ENCODE data around the gene PRKAR1B. TPM values are rescaled to one million over a fixed set of nuclear protein-coding genes. Genes with fewer than 3 reads are reported as not detected.
A peak's percentile ranks its signal among the peaks of the same experiment; 100 is the strongest.

Gene PRKAR1B
- total and polyA plus RNA-seq, 7 donors, result 9.5 to 26.6 (median 11.4) TPM

DNA sequence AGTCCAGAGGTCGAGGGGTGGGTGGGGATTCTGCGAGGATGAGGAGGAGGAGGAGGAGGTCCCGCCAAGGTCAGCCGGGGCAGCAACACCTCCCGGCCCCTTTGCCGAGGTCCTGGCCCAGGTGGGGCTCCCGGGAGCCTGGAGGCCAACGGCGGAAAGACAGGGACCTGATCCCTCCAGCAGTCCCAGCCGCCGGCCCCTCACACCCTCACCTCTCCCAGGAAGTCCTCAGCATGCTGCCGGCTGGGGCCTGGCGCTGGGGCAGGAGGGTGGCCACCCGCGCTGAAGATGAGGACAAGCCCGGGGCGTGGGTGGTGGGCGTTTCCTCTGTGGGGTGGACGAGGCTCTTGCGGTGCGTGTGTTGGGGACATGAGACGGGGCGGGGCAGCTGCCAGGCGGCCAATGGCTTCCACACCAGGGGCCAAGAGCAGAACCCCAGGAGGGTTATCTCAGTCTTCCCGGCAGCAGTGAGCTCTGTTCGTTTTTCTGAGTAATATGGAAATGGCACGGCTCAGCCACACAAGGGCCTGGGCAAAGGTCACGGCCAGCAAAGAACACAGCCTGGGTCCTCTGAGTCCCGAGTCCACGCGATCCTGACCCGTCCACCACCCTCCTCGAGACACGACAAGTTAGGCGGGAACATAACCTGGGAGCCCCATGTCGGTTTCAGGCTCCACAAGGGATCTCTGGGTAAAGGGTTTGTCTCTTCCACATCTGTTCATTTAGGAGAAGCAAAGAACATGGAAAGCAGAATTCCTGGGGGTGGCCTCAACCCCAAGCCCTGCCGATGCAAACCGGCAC lies 124.5 kb downstream of the PRKAR1B start:
- intact Hi-C loops (cut with DNase I), result no loop called here
- Histone ChIP-seq H3K27ac (peak overlapping the region; percentile 58 to 77 (median 73)), H3K9me3 (no peaks in the 10 kb centered on the region), H3K4me1 (peaks cover 0 to 23% (median 15%) of the 10 kb centered on the region in 4 donors), H3K27me3 (no peaks in the 10 kb centered on the region), H3K4me3 (peak overlapping the region in 2 of 4 donors; percentile 12 to 22), H3K36me3 (peaks cover 0 to 5% (median 0%) of the 10 kb centered on the region in 4 donors)
- TF ChIP-seq EP300 (IDR thresholded peaks at IDR 0.05) (no peak), POLR2AphosphoS5 (IDR thresholded peaks at IDR 0.05) (no peak), POLR2A (IDR thresholded peaks at IDR 0.05) (no peak)
- TF ChIP-seq, protein P1, sequence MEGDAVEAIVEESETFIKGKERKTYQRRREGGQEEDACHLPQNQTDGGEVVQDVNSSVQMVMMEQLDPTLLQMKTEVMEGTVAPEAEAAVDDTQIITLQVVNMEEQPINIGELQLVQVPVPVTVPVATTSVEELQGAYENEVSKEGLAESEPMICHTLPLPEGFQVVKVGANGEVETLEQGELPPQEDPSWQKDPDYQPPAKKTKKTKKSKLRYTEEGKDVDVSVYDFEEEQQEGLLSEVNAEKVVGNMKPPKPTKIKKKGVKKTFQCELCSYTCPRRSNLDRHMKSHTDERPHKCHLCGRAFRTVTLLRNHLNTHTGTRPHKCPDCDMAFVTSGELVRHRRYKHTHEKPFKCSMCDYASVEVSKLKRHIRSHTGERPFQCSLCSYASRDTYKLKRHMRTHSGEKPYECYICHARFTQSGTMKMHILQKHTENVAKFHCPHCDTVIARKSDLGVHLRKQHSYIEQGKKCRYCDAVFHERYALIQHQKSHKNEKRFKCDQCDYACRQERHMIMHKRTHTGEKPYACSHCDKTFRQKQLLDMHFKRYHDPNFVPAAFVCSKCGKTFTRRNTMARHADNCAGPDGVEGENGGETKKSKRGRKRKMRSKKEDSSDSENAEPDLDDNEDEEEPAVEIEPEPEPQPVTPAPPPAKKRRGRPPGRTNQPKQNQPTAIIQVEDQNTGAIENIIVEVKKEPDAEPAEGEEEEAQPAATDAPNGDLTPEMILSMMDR (IDR thresholded peaks at IDR 0.05), result no peak
- 58 to 68% methylated on average over 38 of the region's 38 CpGs for WGBS, 2 donors
- DNase-seq, result peak; percentile 67

DNA sequence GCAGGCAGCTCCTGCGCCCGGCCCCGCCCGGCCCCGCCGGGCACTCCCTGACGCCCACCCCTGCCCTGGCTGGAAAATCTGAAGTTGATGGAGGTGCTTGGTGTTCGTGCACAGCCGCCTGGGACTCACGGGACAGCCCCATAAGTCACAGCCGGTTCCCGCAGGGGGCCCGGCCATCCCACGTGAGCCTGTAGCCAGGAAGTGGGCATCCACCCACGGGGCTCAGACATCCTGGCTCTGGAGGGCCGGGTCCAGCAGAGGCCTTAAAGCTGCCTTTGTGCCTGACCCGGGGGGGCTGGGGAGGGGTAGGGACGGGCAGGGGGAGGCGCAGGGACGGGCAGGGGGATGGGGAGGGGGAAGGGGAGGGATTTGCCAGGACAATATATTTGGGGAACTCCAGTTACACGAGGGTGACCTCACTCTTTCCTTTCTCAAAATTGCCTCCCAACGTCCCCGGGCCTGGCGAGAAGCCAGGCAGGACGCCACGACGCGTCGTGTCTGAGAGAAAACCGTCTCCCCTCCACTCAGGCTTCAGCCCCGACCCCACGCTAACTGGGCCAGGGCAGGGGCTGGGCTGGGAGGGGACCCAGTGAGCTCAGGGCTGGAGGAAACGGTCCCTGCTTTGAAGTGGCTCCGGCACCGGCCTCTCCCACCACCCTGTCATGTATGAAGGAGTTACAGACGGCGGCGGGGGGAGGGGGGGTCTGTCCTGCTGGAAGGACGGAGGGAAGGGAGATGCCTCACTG lies 125.3 kb downstream of the PRKAR1B start:
- intact Hi-C loops (cut with DNase I), result no loop called here
- Histone ChIP-seq H3K4me3 (peak overlapping the region in 2 of 4 donors; percentile 12 to 22), H3K27me3 (no peaks in the 10 kb centered on the region), H3K27ac (peak overlapping the region; percentile 58 to 77 (median 73)), H3K36me3 (peaks cover 0 to 5% (median 0%) of the 10 kb centered on the region in 4 donors), H3K4me1 (peaks cover 0 to 23% (median 15%) of the 10 kb centered on the region in 4 donors), H3K9me3 (no peaks in the 10 kb centered on the region)
- 29 to 69% methylated on average over 39 of the region's 39 CpGs for WGBS, 2 donors
- peak; percentile 69 for DNase-seq
- no peak for TF ChIP-seq EP300 (IDR thresholded peaks at IDR 0.05)
- no peak for TF ChIP-seq POLR2A (IDR thresholded peaks at IDR 0.05)
- TF ChIP-seq, protein P1 (IDR thresholded peaks at IDR 0.05), result no peak
- no peak for TF ChIP-seq POLR2AphosphoS5 (IDR thresholded peaks at IDR 0.05)

DNA sequence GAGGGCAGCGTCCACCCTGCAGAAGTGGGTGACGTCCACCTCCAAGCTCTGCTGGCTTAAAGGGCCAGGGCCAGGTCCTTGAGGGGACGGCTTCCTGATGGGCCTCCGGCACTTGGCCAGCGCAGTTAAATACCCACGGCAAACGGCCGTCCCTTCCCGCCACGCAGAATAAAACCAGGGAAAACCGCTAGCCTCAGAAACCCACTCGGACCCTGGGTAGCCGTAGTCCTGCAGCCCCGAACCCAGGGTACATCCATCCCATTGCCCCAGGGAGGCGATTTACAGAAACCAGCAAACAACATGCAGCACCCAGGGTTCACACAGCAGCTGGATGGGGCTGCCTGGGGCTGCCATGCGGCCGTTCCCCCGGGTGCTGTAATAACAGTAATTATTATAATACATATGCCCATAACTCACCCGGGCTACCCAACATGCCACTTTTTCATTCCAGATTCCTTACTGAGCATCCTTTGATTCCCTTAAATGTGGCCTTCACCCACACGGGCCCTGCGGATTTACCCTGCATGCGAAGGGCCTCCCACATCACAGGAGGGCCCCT lies 126.0 kb downstream of the PRKAR1B start:
- H3K4me3 ChIP-seq, result peak overlapping the region in 1 of 4 donors; percentile 22
- intact Hi-C loops (cut with DNase I), result no loop called here
- TF ChIP-seq POLR2AphosphoS5 (IDR thresholded peaks at IDR 0.05), result no peak
- TF ChIP-seq, protein P1 (IDR thresholded peaks at IDR 0.05), result no peak
- TF ChIP-seq EP300 (IDR thresholded peaks at IDR 0.05), result no peak
- TF ChIP-seq POLR2A (IDR thresholded peaks at IDR 0.05), result no peak
- no peaks in the 10 kb centered on the region for H3K9me3 ChIP-seq
- H3K36me3 ChIP-seq, result peaks cover 0 to 5% (median 0%) of the 10 kb centered on the region in 4 donors
- H3K4me1 ChIP-seq, result peaks cover 0 to 23% (median 15%) of the 10 kb centered on the region in 4 donors
- peak; percentile 52 for DNase-seq
- WGBS, 2 donors, result 79 to 84% methylated on average over 22 of the region's 22 CpGs
- no peaks in the 10 kb centered on the region for H3K27me3 ChIP-seq
- H3K27ac ChIP-seq, result peak overlapping the region; percentile 58 to 77 (median 73)

DNA sequence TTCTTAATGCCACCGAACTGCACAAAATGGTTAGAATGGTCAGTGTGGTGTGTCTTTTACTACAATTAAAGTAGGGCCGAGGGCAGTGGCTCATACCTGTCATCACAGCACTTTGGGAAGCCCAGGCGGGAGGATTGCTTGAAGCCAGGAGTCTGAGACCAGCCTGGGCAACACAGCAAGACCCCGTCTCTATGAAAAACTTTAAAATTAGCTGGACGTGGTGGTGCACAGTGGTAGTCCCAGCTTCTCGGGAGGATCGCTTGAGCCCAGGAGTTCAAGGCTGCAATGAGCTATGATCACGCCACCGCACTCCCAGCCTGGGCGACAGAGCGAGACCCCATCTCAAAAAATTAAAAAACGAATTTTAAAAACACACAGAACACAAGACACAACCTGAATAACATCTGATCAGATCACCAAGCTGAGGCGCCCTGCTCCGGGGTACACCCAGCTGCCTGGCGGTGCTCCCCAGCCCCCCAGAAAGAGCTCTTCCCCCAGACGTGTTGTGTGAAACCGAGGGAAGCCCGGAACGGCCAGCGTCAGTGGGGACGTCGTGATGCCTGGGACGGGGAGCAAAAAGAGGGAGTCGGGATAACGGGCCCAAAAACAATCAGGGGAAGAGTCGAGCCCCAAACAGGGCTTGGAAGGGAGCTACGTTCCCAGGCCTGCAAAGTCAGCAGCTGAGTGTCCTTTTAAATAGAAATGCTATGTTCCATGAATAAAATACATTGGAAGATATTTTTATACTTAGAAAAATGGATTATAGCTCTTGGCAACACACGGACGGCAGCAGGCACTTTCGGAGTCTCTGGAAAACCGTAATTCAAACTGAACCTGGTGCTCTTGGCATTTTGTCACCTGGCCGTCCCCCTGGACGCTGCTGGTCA lies 126.7 kb downstream of the PRKAR1B start:
- Histone ChIP-seq H3K36me3 (peaks cover 0 to 5% (median 3%) of the 10 kb centered on the region in 4 donors), H3K27me3 (no peaks in the 10 kb centered on the region), H3K9me3 (peaks cover 0 to 4% (median 0%) of the 10 kb centered on the region in 4 donors), H3K4me1 (peaks cover 0 to 23% (median 15%) of the 10 kb centered on the region in 4 donors), H3K27ac (peak overlapping the region in 1 of 4 donors; percentile 74), H3K4me3 (no peak overlapping the region)
- intact Hi-C loops (cut with DNase I), result no loop called here
- DNase-seq, result peak; percentile 58
- TF ChIP-seq, protein P1 (IDR thresholded peaks at IDR 0.05), result no peak
- TF ChIP-seq POLR2A (IDR thresholded peaks at IDR 0.05) (no peak), EP300 (IDR thresholded peaks at IDR 0.05) (no peak), POLR2AphosphoS5 (IDR thresholded peaks at IDR 0.05) (no peak)
- 94 to 95% methylated on average over 33 of the region's 33 CpGs for WGBS, 2 donors

Data from sigmoid colon (tissue), 7 donors.